GM18858 (cell line): ENCODE results near the gene NCKIPSD.
"Not testable (repeated sequence)": the region's sequence is repeated elsewhere in the genome, so short reads cannot be mapped to it uniquely, and the experiment has no call there.

Source experiments
- ATAC-seq: cut with Tn5 transposase; IDR thresholded peaks from one replicate; pipeline ENCODE4 v1.9.1; 2021; ENCODE audit not compliant: unreplicated experiment

The NCKIPSD gene

GRCh38 chr3:48685603-48686511 lies at the start of gene NCKIPSD:
NCKIPSD (minus strand) TSS chr3:48685915; CDS start chr3:48685807, 108 bp downstream.
- ATAC-seq, result peak; percentile 64

GRCh38 chr3:48735075-48735767 lies 49.5 kb upstream of the NCKIPSD start:
- not testable (repeated sequence) for ATAC-seq

- ATAC-seq, result not testable (repeated sequence)
Measured at GRCh38 chr3:48734541-48734940, 48.8 kb upstream of the NCKIPSD start.

GRCh38 chr3:48733752-48734518 lies 48.2 kb upstream of the NCKIPSD start:
- not testable (repeated sequence) for ATAC-seq

GRCh38 chr3:48727511-48727910 lies 41.8 kb upstream of the NCKIPSD start:
- ATAC-seq, result no peak

- ATAC-seq, result not testable (repeated sequence)
Measured at GRCh38 chr3:48725185-48725855, 39.6 kb upstream of the NCKIPSD start.

GRCh38 chr3:48723725-48724124 lies 38.0 kb upstream of the NCKIPSD start:
- no peak for ATAC-seq

- ATAC-seq, result not testable (repeated sequence)
Measured at GRCh38 chr3:48723293-48723692, 37.6 kb upstream of the NCKIPSD start.

GRCh38 chr3:48716982-48717746 lies 31.4 kb upstream of the NCKIPSD start, which contains the start of gene IP6K2:
IP6K2 (minus strand) TSS chr3:48717221; CDS start chr3:48695291, 21,930 bp downstream.
- ATAC-seq, result peak; percentile 88

- ATAC-seq, result no peak
Measured at GRCh38 chr3:48716508-48716981, 30.8 kb upstream of the NCKIPSD start.

GRCh38 chr3:48715174-48715800 lies 29.6 kb upstream of the NCKIPSD start:
- ATAC-seq, result no peak

GRCh38 chr3:48711727-48712126 lies 26.0 kb upstream of the NCKIPSD start:
- no peak for ATAC-seq

- no peak for ATAC-seq
Measured at GRCh38 chr3:48709051-48709461, 23.3 kb upstream of the NCKIPSD start.

GRCh38 chr3:48708481-48708889 lies 22.8 kb upstream of the NCKIPSD start:
- no peak for ATAC-seq

- ATAC-seq, result no peak
Measured at GRCh38 chr3:48707157-48707556, 21.4 kb upstream of the NCKIPSD start.

- ATAC-seq, result no peak
Measured at GRCh38 chr3:48702320-48702920, 16.7 kb upstream of the NCKIPSD start.

GRCh38 chr3:48700731-48701405 lies 15.2 kb upstream of the NCKIPSD start:
- ATAC-seq, result no peak

GRCh38 chr3:48698891-48699290 lies 13.2 kb upstream of the NCKIPSD start:
- no peak for ATAC-seq
